Mucosa of stomach (tissue), 1 donor: ENCODE data around the gene PZP.
"Not testable (repeated sequence)": the region's sequence is repeated elsewhere in the genome, so short reads cannot be mapped to it uniquely, and the experiment has no call there.

Source experiments
- H3K27me3 ChIP-seq: one replicate; pipeline ENCODE4 v1.7.0; 2013; ENCODE audit warnings: mild to moderate bottlenecking, low read length; ENCODE audit not compliant: control insufficient read depth, insufficient read depth
- H3K36me3 ChIP-seq: one replicate; pipeline ENCODE4 v1.7.0; 2013; ENCODE audit warnings: low read length; ENCODE audit not compliant: control insufficient read depth, insufficient read depth
- H3K4me1 ChIP-seq: one replicate; pipeline ENCODE4 v1.7.0; 2013; ENCODE audit warnings: mild to moderate bottlenecking, low read length; ENCODE audit not compliant: control insufficient read depth, insufficient read depth
- H3K4me3 ChIP-seq: one replicate; pipeline ENCODE4 v1.7.0; 2013; ENCODE audit warnings: low read length
- H3K9ac ChIP-seq: one replicate; pipeline ENCODE4 v1.7.0; 2013; ENCODE audit warnings: mild to moderate bottlenecking, low read length, moderate library complexity
- H3K9me3 ChIP-seq: one replicate; pipeline ENCODE4 v1.7.0; 2013; ENCODE audit warnings: mild to moderate bottlenecking, low read length, moderate library complexity; ENCODE audit not compliant: control insufficient read depth
- donor health status: Pancreatic carcinoma.

Gene PZP

GRCh38 chr12:9208229-9208628 is at the start of gene PZP:
PZP (minus strand) TSS chr12:9208395; CDS start chr12:9208341, 54 bp downstream.
- no peaks in the 10 kb centered on the region for H3K36me3 ChIP-seq
- no peaks in the 10 kb centered on the region for H3K9me3 ChIP-seq
- no peak within 1 kb of the TSS for H3K4me3 ChIP-seq
- H3K4me1 ChIP-seq, result no peaks in the 10 kb centered on the region
- no peak within 1 kb of the TSS for H3K9ac ChIP-seq
- H3K27me3 ChIP-seq, result no peaks in the 10 kb centered on the region

GRCh38 chr12:9256758-9257405 is 48.7 kb upstream of the PZP start:
- Histone ChIP-seq H3K4me1 (no peaks in the 10 kb centered on the region), H3K9ac (no peak overlapping the region), H3K9me3 (no peaks in the 10 kb centered on the region), H3K4me3 (no peak overlapping the region), H3K27me3 (no peaks in the 10 kb centered on the region), H3K36me3 (no peaks in the 10 kb centered on the region)

- Histone ChIP-seq H3K36me3 (no peaks in the 10 kb centered on the region), H3K9ac (no peak overlapping the region), H3K4me3 (no peak overlapping the region), H3K9me3 (no peaks in the 10 kb centered on the region), H3K4me1 (no peaks in the 10 kb centered on the region), H3K27me3 (no peaks in the 10 kb centered on the region)
Measured at GRCh38 chr12:9256341-9256740, 48.1 kb upstream of the PZP start.

- Histone ChIP-seq H3K4me3 (no peak overlapping the region), H3K9me3 (no peaks in the 10 kb centered on the region), H3K4me1 (no peaks in the 10 kb centered on the region), H3K27me3 (no peaks in the 10 kb centered on the region), H3K36me3 (no peaks in the 10 kb centered on the region), H3K9ac (no peak overlapping the region)
Measured at GRCh38 chr12:9255837-9256236, 47.6 kb upstream of the PZP start.

- H3K36me3 ChIP-seq, result no peaks in the 10 kb centered on the region
- no peak overlapping the region for H3K4me3 ChIP-seq
- H3K9me3 ChIP-seq, result no peaks in the 10 kb centered on the region
- H3K4me1 ChIP-seq, result no peaks in the 10 kb centered on the region
- no peak overlapping the region for H3K9ac ChIP-seq
- no peaks in the 10 kb centered on the region for H3K27me3 ChIP-seq
Measured at GRCh38 chr12:9253464-9253863, 45.3 kb upstream of the PZP start.

GRCh38 chr12:9252791-9253190 is 44.6 kb upstream of the PZP start:
- not testable (repeated sequence) for H3K9ac ChIP-seq, H3K4me3 ChIP-seq

GRCh38 chr12:9252256-9252655 is 44.1 kb upstream of the PZP start:
- H3K27me3 ChIP-seq, result no peaks in the 10 kb centered on the region
- no peaks in the 10 kb centered on the region for H3K9me3 ChIP-seq
- no peaks in the 10 kb centered on the region for H3K4me1 ChIP-seq
- no peak overlapping the region for H3K4me3 ChIP-seq
- H3K9ac ChIP-seq, result no peak overlapping the region
- no peaks in the 10 kb centered on the region for H3K36me3 ChIP-seq

More at GRCh38 chr12:9252791-9253190, 44.6 kb upstream of the PZP start:
- not testable (repeated sequence) for H3K4me1 ChIP-seq, H3K36me3 ChIP-seq, H3K9me3 ChIP-seq, H3K27me3 ChIP-seq

GRCh38 chr12:9248435-9248834 is 40.2 kb upstream of the PZP start:
- no peak overlapping the region for H3K9ac ChIP-seq
- no peaks in the 10 kb centered on the region for H3K36me3 ChIP-seq
- no peak overlapping the region for H3K4me3 ChIP-seq
- H3K9me3 ChIP-seq, result no peaks in the 10 kb centered on the region
- no peaks in the 10 kb centered on the region for H3K4me1 ChIP-seq
- no peaks in the 10 kb centered on the region for H3K27me3 ChIP-seq

- H3K27me3 ChIP-seq, result peaks cover 6% of the 10 kb centered on the region
- no peaks in the 10 kb centered on the region for H3K36me3 ChIP-seq
- H3K4me3 ChIP-seq, result no peak overlapping the region
- H3K4me1 ChIP-seq, result no peaks in the 10 kb centered on the region
- H3K9me3 ChIP-seq, result no peaks in the 10 kb centered on the region
- H3K9ac ChIP-seq, result no peak overlapping the region
Measured at GRCh38 chr12:9244894-9245293, 36.7 kb upstream of the PZP start.

GRCh38 chr12:9243999-9244649 is 35.9 kb upstream of the PZP start:
- Histone ChIP-seq H3K9ac (no peak overlapping the region), H3K4me3 (no peak overlapping the region), H3K9me3 (no peaks in the 10 kb centered on the region)

GRCh38 chr12:9241301-9241700 is 33.1 kb upstream of the PZP start:
- no peak overlapping the region for H3K4me3 ChIP-seq
- no peaks in the 10 kb centered on the region for H3K9me3 ChIP-seq
- H3K36me3 ChIP-seq, result no peaks in the 10 kb centered on the region
- peaks cover 6% of the 10 kb centered on the region for H3K27me3 ChIP-seq
- no peaks in the 10 kb centered on the region for H3K4me1 ChIP-seq
- no peak overlapping the region for H3K9ac ChIP-seq

More at GRCh38 chr12:9243999-9244649, 35.9 kb upstream of the PZP start:
- Histone ChIP-seq H3K36me3 (no peaks in the 10 kb centered on the region), H3K4me1 (no peaks in the 10 kb centered on the region), H3K27me3 (peaks cover 6% of the 10 kb centered on the region)

GRCh38 chr12:9240776-9241175 is 32.6 kb upstream of the PZP start:
- Histone ChIP-seq H3K9me3 (no peaks in the 10 kb centered on the region), H3K9ac (no peak overlapping the region), H3K36me3 (no peaks in the 10 kb centered on the region), H3K4me1 (no peaks in the 10 kb centered on the region), H3K4me3 (no peak overlapping the region), H3K27me3 (peaks cover 6% of the 10 kb centered on the region)
